Endometrial microvascular endothelial cells (primary cell): ENCODE measurements around the gene NAV3. TPM values are rescaled to one million over a fixed set of nuclear protein-coding genes. Genes with fewer than 3 reads are reported as not detected.
"Not testable (repeated sequence)": the region's sequence is repeated elsewhere in the genome, so short reads cannot be mapped to it uniquely, and the experiment has no call there.

Source experiments
- in situ Hi-C: cut with HindIII; loops from 2 replicates; pipeline ENCODE4 v1.10.0; 2017; ENCODE audit warnings: low sequenced_read_pairs, low pct_unique_long_range_greater_than_20kb; ENCODE audit errors: inconsistent ontology term
- total RNA-seq: library from RNA; depleted of rRNA; stranded (reverse); fragments of >200 nt; gene quantifications from one replicate; pipeline ENCODE4 v1.2.3, GENCODE V29; 2015; ENCODE audit errors: inconsistent ontology term

Gene NAV3
- total RNA-seq, 1 donor from 2014 or later, result 29.2 TPM

DNA sequence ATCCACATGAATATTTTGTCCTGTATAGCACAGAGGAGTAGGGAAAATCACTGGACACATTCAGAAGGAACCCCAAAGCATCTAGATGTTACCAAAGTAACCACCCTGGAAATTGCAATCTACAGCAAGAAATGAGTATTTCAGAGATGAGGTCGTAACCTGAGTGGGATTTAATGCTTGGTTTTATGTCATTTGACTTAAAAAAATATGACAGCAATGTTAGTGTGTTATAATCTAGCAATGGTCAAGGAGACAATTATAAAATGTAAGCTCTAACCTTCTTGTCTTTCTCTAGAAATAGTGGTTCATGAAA is 256.6 kb downstream of the NAV3 start:
- in situ Hi-C loops, result no loop called here

DNA sequence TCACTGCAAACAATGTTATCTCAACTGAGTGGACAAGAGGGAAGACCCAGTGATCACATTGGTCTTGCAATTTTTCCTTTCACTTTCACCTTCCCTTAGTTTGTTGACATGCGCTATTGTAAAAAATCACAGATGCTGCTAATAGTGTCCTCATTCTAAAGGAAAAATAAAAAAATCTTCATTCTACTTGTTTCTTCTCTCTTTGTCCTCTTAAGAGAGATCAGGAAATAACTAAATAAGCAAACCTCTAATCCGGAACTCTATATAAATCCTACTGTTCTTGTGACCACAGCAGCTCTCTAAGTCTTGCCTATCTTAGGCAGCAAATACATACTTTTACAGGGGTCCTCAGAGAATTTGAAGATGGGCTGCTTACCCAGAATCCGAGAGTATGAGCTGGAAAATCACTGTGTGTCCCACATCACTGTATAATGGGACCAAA is 257.7 kb downstream of the NAV3 start:
- in situ Hi-C loops, result no loop called here

DNA sequence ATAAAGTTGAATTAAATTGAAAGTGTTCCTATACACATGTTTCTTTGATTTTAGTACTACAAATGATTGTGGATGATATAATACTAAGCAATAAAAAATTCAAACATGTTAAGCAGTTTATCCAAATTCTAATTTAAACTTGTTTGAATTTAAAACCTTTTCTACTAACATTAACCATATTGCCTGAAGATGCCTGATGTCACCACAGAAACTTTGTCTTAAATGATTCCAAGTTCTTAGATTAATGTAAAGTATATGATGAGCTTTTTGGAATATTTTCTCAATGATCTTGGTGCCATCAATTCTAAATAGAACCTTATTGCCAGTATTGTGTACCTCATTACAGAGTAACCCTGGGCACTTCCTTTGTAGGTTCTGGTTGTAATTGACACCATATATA is 259.6 kb downstream of the NAV3 start:
- in situ Hi-C loops, result no loop called here

DNA sequence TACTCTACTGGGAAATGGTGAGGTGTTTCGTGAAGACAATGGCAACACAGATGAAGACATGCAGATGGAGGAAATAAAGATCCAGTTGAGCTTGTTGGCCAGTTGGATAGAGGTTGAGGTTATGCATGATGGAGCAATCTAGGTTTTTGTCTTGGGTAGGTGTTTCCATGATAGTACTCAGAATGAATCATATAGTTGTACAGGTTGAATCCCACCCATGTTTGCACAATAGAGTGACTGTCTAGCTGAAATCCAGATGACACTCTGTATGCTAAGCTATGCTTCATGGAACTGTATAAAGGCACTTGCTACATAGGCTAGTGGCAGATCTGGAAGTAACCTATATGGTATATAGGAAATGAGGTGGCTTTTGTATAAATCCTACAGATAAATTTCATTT is 264.9 kb downstream of the NAV3 start:
- in situ Hi-C loops, result no loop called here

DNA sequence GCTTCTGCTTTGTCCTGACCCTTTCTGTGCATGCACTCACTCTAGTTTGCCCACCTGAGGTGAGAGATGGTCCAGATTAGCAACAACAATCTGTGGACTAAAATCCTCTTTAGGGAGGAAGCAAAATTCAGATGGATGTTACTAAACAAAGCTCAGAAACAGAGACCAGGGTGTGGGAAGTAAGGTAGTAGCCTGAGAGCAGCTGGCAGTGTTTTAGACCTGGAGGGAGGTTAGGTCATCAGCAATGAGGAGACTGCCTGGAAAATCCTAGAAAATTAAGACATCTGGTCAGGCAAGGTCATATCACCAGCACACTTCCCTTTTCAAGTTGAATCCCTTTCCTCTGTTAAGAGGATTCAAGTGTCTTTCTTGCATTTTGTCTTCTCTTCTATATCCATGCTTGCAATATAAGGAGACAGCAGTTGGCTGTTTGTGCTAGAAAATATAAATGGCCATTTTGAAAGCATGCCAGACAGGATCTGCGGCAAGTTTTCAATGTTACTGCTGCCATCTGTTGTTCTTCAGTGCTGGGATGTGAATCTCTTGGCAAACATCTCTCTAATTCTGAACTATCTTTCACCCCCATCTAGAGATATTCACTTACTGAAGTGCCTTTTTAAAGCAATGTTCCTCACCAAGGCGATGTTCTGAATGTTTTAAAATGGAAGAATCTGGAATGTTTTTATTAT is 266.4 kb downstream of the NAV3 start:
- in situ Hi-C loops, result no loop called here

DNA sequence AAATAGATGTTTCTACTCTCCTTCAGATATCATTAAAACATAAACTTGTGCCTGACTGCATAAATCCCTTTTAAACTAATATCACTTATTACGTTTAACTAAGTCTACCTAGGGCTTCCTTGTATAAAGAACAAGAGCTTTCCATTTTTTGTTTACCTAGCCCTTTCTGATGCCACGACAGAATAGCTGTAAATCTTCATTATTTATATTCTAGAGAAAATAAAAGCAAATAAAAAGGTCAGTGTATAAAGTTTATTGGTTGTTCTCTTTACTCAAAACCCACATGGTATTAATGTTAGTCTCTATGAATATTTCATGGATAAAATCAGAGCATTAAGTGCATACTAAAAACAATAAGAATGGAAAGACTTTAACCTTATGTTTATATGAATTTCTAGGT is 269.1 kb downstream of the NAV3 start:
- in situ Hi-C loops, result no loop called here

DNA sequence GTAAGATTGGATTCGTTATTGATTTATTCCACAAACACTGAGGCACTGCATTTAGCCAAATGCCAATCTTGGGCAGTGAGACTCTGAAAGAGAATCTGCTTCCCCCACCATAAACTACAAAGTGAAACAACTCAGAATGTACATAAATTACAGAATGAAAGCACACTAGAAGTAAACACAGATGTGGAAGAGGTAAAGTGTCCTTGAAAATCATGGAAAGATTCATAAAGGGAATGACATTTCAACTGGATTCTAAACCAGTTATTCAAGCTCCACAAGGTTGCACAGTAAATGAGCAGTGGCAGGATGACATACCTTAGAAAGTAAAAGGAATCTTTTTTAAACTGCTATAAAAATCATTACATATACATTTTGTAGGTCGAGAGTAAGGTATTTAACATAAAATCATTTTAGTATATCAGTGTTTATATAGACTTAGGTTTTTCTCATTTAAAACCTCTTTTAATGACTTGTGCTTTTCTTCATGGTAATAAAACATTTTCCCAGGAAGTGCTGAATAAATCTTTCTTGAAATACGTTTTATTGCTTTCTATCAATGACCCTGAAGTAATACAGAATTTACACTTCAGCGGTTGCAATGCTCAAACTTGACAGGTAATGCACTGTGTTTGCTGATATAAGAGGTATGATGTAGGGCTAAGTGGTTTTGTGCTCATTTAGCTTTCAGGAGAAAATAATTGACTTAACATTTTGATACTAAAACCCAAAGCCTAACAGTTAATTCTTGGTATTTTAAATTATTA is 270.6 kb downstream of the NAV3 start:
- in situ Hi-C loops, result no loop called here

DNA sequence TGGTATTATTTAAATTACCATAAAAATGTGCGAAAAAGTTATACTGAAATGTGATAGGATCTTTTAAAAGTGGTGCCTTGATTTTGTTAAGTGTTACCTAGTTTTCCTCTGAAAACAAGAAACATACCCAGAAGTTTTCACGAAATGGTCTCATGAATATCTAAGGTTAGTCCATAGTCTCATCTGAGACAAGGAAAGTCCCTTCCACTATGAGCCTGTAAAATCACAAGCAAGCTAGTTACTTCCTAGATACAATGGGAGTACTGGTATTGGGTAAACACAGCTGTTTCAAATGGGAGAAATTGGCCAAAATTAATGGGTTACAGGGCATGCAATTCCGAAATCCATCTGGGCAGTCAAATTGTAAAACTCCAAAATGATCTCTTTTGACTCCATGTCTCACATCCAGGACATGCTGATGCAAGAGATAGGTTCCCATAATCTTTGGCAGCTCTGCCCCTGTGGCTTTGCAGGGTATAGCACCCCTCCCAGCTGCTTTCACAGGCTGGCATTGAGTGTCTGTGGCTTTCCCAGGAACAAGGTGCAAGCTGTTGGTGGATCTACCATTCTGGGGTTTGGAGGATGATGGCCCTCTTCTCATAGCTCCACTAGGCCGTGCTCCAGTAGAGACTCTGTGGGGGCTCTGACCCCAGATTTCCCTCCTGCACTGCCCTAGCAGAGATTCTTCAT is 271.4 kb downstream of the NAV3 start:
- in situ Hi-C loops, result no loop called here

DNA sequence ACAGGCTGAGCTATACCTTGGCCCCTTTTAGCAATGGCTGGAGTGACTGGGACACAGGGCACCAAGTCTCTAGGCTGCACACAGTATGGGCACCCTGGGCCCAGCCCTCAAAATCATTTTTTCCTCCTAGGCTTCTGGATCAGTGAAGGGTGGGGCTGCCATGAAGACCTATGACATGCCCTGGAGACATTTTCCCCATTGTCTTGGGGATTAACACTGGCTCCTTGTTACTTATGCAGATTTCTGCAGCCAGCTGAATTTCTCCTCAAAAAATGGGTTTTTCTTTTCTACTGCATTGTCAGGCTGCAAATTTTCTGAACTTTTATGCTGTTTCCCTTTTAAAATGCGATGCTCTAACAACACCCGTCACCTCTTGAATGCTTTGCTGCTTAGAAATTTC is 272.1 kb downstream of the NAV3 start:
- in situ Hi-C loops, result not testable (repeated sequence)

DNA sequence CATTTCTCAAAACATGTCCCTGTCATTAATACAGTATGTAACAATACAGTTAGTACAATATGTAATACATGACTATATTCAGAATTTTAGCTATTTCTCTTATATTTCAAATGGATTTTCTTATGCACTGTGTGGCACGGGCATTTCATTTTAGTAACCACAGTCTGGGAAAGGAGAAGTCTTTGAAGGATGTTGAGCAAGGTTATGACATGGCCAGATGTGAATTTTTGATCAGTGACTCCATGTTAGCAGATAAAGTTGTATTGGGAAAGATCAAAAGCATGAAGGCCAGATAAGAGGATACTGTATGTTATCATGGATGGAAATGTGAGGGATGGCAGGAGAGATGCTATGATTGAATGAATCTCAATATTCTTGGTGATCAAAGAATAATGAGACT is 285.2 kb downstream of the NAV3 start:
- in situ Hi-C loops, result no loop called here

DNA sequence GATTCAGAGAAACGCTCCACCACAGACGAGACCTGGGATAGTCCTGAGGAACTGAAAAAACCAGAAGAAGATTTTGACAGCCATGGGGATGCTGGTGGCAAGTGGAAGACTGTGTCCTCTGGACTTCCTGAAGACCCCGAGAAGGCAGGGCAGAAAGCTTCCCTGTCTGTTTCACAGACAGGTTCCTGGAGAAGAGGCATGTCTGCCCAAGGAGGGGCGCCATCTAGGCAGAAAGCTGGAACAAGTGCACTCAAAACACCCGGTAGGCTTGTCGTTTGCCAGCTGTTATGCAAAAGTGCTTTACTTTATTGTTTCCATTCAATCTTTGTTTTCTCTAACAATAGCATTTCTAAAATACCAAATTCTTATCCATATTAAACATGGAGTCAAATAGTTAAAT is 287.3 kb downstream of the NAV3 start:
- in situ Hi-C loops, result no loop called here

DNA sequence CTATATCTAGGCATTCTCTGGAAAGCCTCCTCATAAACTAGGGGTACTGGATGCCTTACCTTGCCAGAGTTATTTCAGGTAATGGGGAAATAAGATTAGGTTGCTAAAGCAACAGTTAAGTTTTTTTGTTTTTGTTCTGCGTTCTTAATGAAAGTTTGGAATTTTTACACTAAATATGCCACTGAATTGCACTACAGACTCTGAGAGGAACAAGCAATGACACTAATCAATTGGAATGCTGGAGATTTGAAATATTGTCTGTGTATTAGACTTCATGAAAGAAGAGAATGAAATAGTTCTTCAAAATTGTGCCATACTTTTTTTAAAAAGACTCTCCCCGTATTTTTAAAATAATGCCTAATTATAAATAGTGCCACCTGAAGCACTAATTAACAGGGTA is 287.8 kb downstream of the NAV3 start:
- in situ Hi-C loops, result no loop called here

DNA sequence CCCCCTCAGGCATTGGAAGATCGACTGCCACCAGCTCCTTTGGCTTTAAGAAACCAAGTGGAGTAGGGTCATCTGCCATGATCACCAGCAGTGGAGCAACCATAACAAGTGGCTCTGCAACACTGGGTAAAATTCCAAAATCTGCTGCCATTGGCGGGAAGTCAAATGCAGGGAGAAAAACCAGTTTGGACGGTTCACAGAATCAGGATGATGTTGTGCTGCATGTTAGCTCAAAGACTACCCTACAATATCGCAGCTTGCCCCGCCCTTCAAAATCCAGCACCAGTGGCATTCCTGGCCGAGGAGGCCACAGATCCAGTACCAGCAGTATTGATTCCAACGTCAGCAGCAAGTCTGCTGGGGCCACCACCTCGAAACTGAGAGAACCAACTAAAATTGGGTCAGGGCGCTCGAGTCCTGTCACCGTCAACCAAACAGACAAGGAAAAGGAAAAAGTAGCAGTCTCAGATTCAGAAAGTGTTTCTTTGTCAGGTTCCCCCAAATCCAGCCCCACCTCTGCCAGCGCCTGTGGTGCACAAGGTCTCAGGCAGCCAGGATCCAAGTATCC is 288.7 kb downstream of the NAV3 start:
- in situ Hi-C loops, result no loop called here

DNA sequence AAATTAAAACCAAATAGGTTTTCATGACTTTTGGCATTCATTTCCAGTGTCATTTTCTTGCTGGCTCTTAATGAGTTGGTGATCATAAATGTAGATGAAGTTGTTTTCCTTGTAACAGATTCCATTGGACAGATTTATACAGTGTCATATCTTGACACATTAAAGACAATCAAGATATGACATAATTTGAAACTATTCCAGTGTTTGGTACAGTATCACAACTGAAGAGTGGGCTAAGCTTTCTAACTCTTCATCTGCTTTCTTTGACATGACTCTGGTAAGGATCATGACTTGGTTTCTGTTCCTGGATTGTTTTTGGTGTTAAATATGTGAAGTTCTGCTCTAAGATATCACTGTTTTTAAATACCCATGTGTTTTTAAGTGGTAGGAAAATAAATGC is 289.6 kb downstream of the NAV3 start:
- in situ Hi-C loops, result no loop called here

DNA sequence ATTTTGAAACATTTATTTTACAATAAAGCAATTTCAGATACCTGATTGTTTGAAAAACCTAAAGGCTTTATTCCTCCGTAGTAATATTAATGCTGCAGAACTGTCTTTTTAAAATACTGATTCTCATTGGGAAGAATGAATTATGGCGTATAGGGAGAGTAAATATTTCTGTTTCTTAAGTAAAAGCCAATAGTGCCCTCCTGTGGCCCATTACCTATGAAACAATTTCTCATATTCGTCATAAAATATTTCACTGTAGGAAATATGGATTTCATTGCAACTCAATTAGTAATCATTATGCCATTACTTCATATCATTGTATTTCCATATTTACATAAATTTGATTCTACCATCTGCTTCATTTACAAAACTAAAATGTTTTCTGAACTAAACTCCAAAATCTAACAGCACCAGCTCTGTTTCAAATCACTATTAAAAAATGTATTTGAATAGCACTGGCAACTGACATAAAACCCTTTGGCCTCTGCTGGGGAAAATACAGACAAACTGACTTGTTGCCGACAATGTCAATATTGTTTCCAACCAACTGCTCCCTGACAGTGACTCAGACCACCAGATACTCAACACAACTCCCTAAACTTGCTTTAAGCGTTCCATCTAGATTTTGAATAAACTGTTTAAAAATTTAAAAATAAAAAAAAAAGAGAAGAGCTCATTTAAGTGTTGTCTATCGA is 290.3 kb downstream of the NAV3 start:
- in situ Hi-C loops, result no loop called here

DNA sequence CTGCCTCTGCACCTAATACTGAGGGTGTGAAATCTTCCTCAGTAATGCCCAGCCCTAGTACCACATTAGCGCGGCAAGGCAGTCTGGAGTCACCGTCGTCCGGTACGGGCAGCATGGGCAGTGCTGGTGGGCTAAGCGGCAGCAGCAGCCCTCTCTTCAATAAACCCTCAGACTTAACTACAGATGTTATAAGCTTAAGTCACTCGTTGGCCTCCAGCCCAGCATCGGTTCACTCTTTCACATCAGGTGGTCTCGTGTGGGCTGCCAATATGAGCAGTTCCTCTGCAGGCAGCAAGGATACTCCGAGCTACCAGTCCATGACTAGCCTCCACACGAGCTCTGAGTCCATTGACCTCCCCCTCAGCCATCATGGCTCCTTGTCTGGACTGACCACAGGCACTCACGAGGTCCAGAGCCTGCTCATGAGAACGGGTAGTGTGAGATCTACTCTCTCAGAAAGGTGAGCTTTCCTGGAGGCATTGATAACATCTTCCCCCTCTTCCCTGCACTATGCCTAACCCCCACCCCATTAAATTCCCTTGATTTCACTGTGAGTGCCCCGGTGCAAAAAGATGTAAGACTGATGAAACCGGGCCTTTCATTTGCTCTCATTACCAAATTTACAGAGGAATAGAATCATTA is 291.4 kb downstream of the NAV3 start:
- in situ Hi-C loops, result no loop called here

DNA sequence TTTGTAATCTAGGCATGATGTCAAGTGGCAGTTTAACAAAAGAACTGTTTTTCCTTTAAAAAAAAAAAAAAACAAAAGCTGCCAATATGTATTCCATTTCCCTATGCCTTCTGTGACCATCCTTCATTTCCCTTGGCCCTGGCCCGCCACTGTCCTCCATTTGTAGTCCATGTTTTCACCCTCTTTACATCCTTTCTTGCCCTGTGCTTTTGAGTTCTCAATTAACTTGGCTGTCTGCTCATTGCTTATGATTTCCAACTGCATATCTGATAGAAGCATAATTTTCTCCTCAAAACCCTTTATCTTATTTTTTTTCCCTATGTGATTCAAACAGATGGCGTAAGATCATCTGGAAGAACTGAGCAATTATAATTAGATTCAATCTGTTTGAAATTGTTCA is 297.5 kb downstream of the NAV3 start:
- in situ Hi-C loops, result no loop called here

DNA sequence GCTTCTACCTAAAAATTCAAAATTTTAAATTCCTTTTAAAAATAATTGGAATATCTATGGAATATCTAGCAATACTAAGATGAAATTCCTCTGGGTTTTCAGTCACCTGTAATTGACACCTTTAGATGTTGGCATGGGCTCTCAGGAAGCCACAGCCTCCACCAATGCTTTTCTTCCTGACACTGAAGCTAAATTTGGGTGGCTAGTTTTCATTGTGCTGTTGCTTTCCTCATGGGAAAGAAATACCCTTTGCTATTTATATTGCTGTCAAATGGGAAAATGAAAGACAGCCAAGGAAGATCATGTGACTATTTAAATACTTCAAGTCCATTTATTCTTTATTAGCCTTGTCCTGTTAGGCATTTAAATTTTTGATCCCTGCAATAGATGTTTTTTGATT is 313.0 kb downstream of the NAV3 start:
- in situ Hi-C loops, result no loop called here

DNA sequence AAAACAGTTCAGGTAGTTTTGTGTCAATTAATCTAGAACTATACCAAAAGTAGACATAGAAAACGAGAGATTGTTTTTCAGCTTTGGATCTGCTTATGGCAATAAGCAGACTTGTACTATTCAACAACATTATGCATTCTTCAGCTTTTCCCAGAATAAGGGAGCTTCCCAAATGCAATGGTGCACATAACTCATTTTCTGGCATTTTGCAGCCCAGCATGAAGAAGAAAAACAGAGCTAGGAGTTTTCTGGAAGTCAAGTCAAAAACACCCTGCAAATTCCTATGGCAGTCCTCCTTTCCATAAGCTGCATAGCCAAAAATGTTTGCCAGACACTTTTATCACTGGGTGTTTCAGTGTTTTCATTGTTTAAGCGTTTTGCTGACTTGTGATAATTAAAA is 314.7 kb downstream of the NAV3 start:
- in situ Hi-C loops, result no loop called here
